Peyer's patch (tissue), 4 donors: ENCODE results near the gene EYA4.

Experiments used
- POLR2A ChIP-seq, 2 donors: fragments of 450-650 bp; IDR thresholded peaks; one replicate each; pipeline ENCODE4 v1.5.1; 2017; ENCODE audit warnings: antibody characterized with exemption in 2 of 2, mild to moderate bottlenecking in 2 of 2, moderate library complexity in 2 of 2
- TF ChIP-seq, protein P1 (sequence below), 6 experiments: fragments of 450-650 bp in 4 of 6; fragments of 200-600 bp in 2 of 6; sonication (generic) in 1 of 6; IDR thresholded peaks; one replicate each; pipeline ENCODE4 v1.5.1; 2017 to 2019; ENCODE audit warnings: antibody characterized with exemption in 6 of 6, mild to moderate bottlenecking in 3 of 6, moderate library complexity in 1 of 6

DNA sequence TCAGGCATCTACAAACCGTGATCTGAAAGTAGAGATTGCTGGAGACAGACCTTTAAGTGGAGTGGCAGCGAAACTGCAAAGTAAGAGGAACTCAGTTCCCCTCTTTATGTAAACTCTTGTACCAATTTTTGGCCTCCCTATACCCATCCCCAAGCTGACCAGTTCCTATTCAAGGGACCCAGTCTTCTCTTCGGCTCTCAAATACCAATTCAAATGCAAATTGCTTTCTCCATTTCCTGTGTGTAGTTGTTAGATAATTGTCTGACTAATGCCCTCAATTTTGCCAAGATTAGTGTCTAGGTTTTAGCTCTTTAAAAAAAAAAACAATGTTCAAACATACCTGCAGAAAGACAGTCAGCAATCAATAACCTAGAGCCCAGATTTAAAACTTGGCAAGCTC, 150.9 kb downstream of the EYA4 start:
- TF ChIP-seq, protein P1, sequence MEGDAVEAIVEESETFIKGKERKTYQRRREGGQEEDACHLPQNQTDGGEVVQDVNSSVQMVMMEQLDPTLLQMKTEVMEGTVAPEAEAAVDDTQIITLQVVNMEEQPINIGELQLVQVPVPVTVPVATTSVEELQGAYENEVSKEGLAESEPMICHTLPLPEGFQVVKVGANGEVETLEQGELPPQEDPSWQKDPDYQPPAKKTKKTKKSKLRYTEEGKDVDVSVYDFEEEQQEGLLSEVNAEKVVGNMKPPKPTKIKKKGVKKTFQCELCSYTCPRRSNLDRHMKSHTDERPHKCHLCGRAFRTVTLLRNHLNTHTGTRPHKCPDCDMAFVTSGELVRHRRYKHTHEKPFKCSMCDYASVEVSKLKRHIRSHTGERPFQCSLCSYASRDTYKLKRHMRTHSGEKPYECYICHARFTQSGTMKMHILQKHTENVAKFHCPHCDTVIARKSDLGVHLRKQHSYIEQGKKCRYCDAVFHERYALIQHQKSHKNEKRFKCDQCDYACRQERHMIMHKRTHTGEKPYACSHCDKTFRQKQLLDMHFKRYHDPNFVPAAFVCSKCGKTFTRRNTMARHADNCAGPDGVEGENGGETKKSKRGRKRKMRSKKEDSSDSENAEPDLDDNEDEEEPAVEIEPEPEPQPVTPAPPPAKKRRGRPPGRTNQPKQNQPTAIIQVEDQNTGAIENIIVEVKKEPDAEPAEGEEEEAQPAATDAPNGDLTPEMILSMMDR (IDR thresholded peaks at IDR 0.05), result no peak
- no peak for TF ChIP-seq POLR2A (IDR thresholded peaks at IDR 0.05)
